Hepatocyte (in vitro differentiated cells): ENCODE data around the gene PIP5K1C. TPM values are rescaled to one million over a fixed set of nuclear protein-coding genes. Genes with fewer than 3 reads are reported as not detected.

Experiments
- DNase-seq: peaks from one replicate; pipeline ENCODE4 v3.0.0-alpha.2; 2016; ENCODE audit warnings: low spot score
- H2AFZ ChIP-seq: fragments of 200-600 bp; sonication (generic); 2 replicates; pipeline ENCODE4 v1.6.0; 2016; ENCODE audit warnings: antibody characterized with exemption, mild to moderate bottlenecking
- H3K27ac ChIP-seq: fragments of 200-600 bp; sonication (generic); 2 replicates; pipeline ENCODE4 v1.5.1; 2016; ENCODE audit warnings: mild to moderate bottlenecking
- H3K27me3 ChIP-seq: fragments of 200-600 bp; sonication (generic); 2 replicates; pipeline ENCODE4 v1.6.1; 2016
- H3K36me3 ChIP-seq: fragments of 200-600 bp; sonication (generic); replicated peaks from 2 replicates; pipeline ENCODE4 v1.5.1; 2016; ENCODE audit warnings: low read depth; ENCODE audit not compliant: insufficient read depth
- H3K4me1 ChIP-seq: fragments of 200-600 bp; sonication (generic); 2 replicates; pipeline ENCODE4 v1.5.1; 2016; ENCODE audit warnings: mild to moderate bottlenecking, moderate library complexity; ENCODE audit not compliant: insufficient read depth
- H3K4me2 ChIP-seq: fragments of 200-600 bp; sonication (generic); 2 replicates; pipeline ENCODE4 v1.6.0; 2016
- H3K4me3 ChIP-seq: fragments of 200-600 bp; sonication (generic); 2 replicates; pipeline ENCODE4 v1.5.1; 2016; ENCODE audit warnings: mild to moderate bottlenecking
- H3K79me2 ChIP-seq: fragments of 200-600 bp; sonication (generic); 2 replicates; pipeline ENCODE4 v1.6.0; 2017; ENCODE audit warnings: mild to moderate bottlenecking
- H3K9me2 ChIP-seq: fragments of 200-600 bp; sonication (generic); replicated peaks from 2 replicates; pipeline ENCODE4 v1.6.0; 2017; ENCODE audit warnings: mild to moderate bottlenecking; ENCODE audit not compliant: insufficient read depth
- H3K9me3 ChIP-seq: fragments of 200-600 bp; sonication (generic); 2 replicates; pipeline ENCODE4 v1.5.1; 2016; ENCODE audit warnings: low read depth, mild to moderate bottlenecking
- H4K20me1 ChIP-seq: fragments of 200-600 bp; sonication (generic); 2 replicates; pipeline ENCODE4 v1.6.0; 2016; ENCODE audit warnings: mild to moderate bottlenecking; ENCODE audit not compliant: insufficient read depth, poor library complexity, severe bottlenecking
- EZH2 ChIP-seq: fragments of 200-600 bp; sonication (generic); IDR thresholded peaks from 2 replicates; pipeline ENCODE4 v1.6.1; 2016; ENCODE audit warnings: antibody characterized with exemption, mild to moderate bottlenecking, borderline replicate concordance
- EZH2phosphoT487 ChIP-seq: fragments of 200-600 bp; sonication (generic); IDR thresholded peaks from one replicate; pipeline ENCODE4 v1.6.1; 2018; ENCODE audit warnings: antibody characterized with exemption, mild to moderate bottlenecking, low read depth, moderate library complexity; ENCODE audit not compliant: unreplicated experiment, severe bottlenecking
- WGBS: methylation state at CpG from one replicate; pipeline ENCODE4 v1.1.6; 2016; ENCODE audit warnings: low lambda C conversion rate; ENCODE audit errors: missing lambda C conversion rate; 5-methylcytosine and 5-hydroxymethylcytosine counted together
- polyA plus RNA-seq: library from polyadenylated mRNA; unstranded; fragments of >200 nt; fragmentation: Nextera tagmentation; extraction: Ambion mirVana; gene quantifications from 2 replicates; pipeline ENCODE4 v1.2.1, GENCODE V29; 2016
- total RNA-seq: library from RNA; depleted of rRNA; stranded (reverse); fragments of >200 nt; gene quantifications from 2 replicates; pipeline ENCODE4 v1.2.3, GENCODE V29; 2014
- TF ChIP-seq, protein P1 (sequence below): fragments of 200-600 bp; sonication (generic); IDR thresholded peaks from 2 replicates; pipeline ENCODE4 v1.5.1; 2016; ENCODE audit warnings: antibody characterized with exemption, mild to moderate bottlenecking; ENCODE audit not compliant: poor library complexity

The PIP5K1C gene
- total and polyA plus RNA-seq, 2 experiments from 2014 or later, result 20.7 to 37.1 TPM

DNA sequence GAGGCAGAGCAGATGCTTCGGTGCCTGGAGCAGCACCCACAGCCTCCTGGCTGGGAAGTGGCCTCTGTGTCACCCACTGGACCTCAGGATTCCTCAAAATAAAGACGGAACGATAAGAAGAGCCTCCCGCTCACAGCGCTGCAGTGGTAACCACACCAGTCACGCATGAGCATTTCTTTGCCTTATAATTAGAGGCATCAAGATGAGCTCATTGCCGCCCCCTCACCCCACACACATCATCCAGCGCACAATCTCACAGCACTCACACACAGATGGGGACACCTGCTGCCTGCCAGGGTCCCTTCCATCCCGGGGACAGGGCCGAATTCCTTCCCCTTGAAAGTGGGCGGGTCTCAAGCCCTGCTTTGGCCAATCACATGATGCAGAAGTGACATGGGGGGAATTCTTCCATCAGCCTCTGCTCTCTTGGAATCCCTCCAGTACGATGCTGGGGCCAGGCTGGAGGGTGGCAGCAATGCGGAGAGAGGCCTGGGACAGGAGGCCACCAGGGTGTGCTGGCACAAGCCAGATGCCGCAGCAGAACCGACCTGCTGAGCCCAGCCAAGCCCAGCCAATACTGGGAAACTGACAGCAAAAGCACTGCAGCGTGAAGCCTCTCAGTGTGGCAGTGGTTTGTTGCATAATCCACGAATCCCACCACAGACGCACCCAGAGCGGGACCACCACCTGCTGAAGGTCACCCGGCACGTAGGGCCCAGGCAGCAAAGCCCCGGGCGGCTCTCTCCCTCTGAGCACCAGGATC, 16.0 kb downstream of the PIP5K1C start:
- TF ChIP-seq EZH2phosphoT487 (no peak), EZH2 (no peak)
- TF ChIP-seq, protein P1, sequence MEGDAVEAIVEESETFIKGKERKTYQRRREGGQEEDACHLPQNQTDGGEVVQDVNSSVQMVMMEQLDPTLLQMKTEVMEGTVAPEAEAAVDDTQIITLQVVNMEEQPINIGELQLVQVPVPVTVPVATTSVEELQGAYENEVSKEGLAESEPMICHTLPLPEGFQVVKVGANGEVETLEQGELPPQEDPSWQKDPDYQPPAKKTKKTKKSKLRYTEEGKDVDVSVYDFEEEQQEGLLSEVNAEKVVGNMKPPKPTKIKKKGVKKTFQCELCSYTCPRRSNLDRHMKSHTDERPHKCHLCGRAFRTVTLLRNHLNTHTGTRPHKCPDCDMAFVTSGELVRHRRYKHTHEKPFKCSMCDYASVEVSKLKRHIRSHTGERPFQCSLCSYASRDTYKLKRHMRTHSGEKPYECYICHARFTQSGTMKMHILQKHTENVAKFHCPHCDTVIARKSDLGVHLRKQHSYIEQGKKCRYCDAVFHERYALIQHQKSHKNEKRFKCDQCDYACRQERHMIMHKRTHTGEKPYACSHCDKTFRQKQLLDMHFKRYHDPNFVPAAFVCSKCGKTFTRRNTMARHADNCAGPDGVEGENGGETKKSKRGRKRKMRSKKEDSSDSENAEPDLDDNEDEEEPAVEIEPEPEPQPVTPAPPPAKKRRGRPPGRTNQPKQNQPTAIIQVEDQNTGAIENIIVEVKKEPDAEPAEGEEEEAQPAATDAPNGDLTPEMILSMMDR, result no peak
- peak overlapping the region; percentile 54 for H3K4me2 ChIP-seq
- H3K27me3 ChIP-seq, result no peaks in the 10 kb centered on the region
- H3K79me2 ChIP-seq, result peaks cover 63% of the 10 kb centered on the region
- no peaks in the 10 kb centered on the region for H3K9me3 ChIP-seq
- H3K4me1 ChIP-seq, result peaks cover 26% of the 10 kb centered on the region
- no peak overlapping the region for H2AFZ ChIP-seq
- H3K27ac ChIP-seq, result peak overlapping the region; percentile 78
- no peak overlapping the region for H3K4me3 ChIP-seq
- DNase-seq, result no peak
- no peaks in the 10 kb centered on the region for H3K9me2 ChIP-seq
- WGBS, result 85% methylated on average over 23 of the region's 23 CpGs
- peaks cover 3% of the 10 kb centered on the region for H4K20me1 ChIP-seq
- H3K36me3 ChIP-seq, result no peaks in the 10 kb centered on the region

GRCh38 chr19:3683405-3684053, 16.7 kb downstream of the PIP5K1C start:
- Histone ChIP-seq H3K27ac (peak overlapping the region; percentile 78), H3K79me2 (peaks cover 56% of the 10 kb centered on the region), H3K36me3 (no peaks in the 10 kb centered on the region)

GRCh38 chr19:3682741-3683404, 17.4 kb downstream of the PIP5K1C start:
- H3K36me3 ChIP-seq, result no peaks in the 10 kb centered on the region
- H3K27me3 ChIP-seq, result no peaks in the 10 kb centered on the region
- H3K27ac ChIP-seq, result peak overlapping the region; percentile 78
- TF ChIP-seq EZH2, result no peak
- TF ChIP-seq, protein P1, result no peak
- TF ChIP-seq EZH2phosphoT487, result no peak
- H3K4me3 ChIP-seq, result no peak overlapping the region
- no peak overlapping the region for H2AFZ ChIP-seq
- H3K4me1 ChIP-seq, result peaks cover 18% of the 10 kb centered on the region
- H3K9me3 ChIP-seq, result no peaks in the 10 kb centered on the region
- WGBS, result 73% methylated on average over 17 of the region's 17 CpGs
- peaks cover 3% of the 10 kb centered on the region for H4K20me1 ChIP-seq
- no peaks in the 10 kb centered on the region for H3K9me2 ChIP-seq
- peak overlapping the region; percentile 54 for H3K4me2 ChIP-seq
- peaks cover 49% of the 10 kb centered on the region for H3K79me2 ChIP-seq
- peak; percentile 63 for DNase-seq

More at GRCh38 chr19:3683405-3684053, 16.7 kb downstream of the PIP5K1C start:
- WGBS, result 66% methylated on average over 20 of the region's 26 CpGs
- peak; percentile 59 for DNase-seq
- TF ChIP-seq, protein P1, result no peak
- TF ChIP-seq EZH2 (no peak), EZH2phosphoT487 (no peak)
- Histone ChIP-seq H3K4me3 (no peak overlapping the region), H3K4me2 (peak overlapping the region; percentile 54), H4K20me1 (peaks cover 3% of the 10 kb centered on the region), H3K9me3 (no peaks in the 10 kb centered on the region), H3K27me3 (no peaks in the 10 kb centered on the region), H2AFZ (no peak overlapping the region), H3K4me1 (peaks cover 24% of the 10 kb centered on the region), H3K9me2 (no peaks in the 10 kb centered on the region)
